HL-60 (cell line): ENCODE results near the gene ZBTB3.

Experiments
- DNase-seq, 2 experiments: peaks; one replicate each; pipeline ENCODE4 v3.0.0-alpha.2; 2010 to 2020; ENCODE audit warnings: low read depth in 1 of 2, low spot score in 1 of 2
- H3K27ac ChIP-seq: fragments of 250-450 bp; sonication (Bioruptor Pico); replicated peaks from 2 replicates; pipeline ENCODE4 v1.5.1; 2020; ENCODE audit warnings: mild to moderate bottlenecking, moderate library complexity
- H3K27me3 ChIP-seq: fragments of 250-450 bp; sonication (Bioruptor Pico); 2 replicates; pipeline ENCODE4 v1.5.1; 2021; ENCODE audit warnings: mild to moderate bottlenecking, moderate library complexity; ENCODE audit not compliant: insufficient read depth, poor library complexity, severe bottlenecking
- H3K4me3 ChIP-seq: replicated peaks from 2 replicates; pipeline ENCODE4 v1.5.1; 2011; ENCODE audit warnings: mild to moderate bottlenecking, control low read depth, low read length; ENCODE audit not compliant: insufficient read depth
- CTCF ChIP-seq: IDR thresholded peaks from one replicate; pipeline ENCODE4 v1.5.1; 2011; ENCODE audit warnings: low read length, control low read depth, inconsistent platforms; ENCODE audit not compliant: insufficient read depth
- GABPA ChIP-seq: IDR thresholded peaks from 2 replicates; pipeline ENCODE4 v1.6.1; 2012; ENCODE audit warnings: low read depth
- POLR2AphosphoS5 ChIP-seq: IDR thresholded peaks from 2 replicates; pipeline ENCODE4 v1.6.1; 2012; ENCODE audit warnings: low read depth
- REST ChIP-seq: IDR thresholded peaks from 2 replicates; pipeline ENCODE4 v1.6.1; 2012; ENCODE audit warnings: low read depth; ENCODE audit not compliant: insufficient replicate concordance
- SPI1 ChIP-seq: IDR thresholded peaks from 2 replicates; pipeline ENCODE4 v1.6.1; 2012; ENCODE audit warnings: low read depth, mild to moderate bottlenecking, borderline replicate concordance

Gene ZBTB3

GRCh38 chr11:62721994-62722393 is 32.0 kb downstream of the ZBTB3 start:
- H3K27ac ChIP-seq: no peak overlapping the region
- no peaks in the 10 kb centered on the region for H3K27me3 ChIP-seq
- TF ChIP-seq CTCF (no peak), POLR2AphosphoS5 (no peak), SPI1 (no peak), REST (no peak)
- DNase-seq: no peak
- H3K4me3 ChIP-seq: no peak overlapping the region

GRCh38 chr11:62719302-62719978 is 34.5 kb downstream of the ZBTB3 start:
- no peak for TF ChIP-seq CTCF
- no peak for TF ChIP-seq POLR2AphosphoS5
- no peak for TF ChIP-seq GABPA
- no peak for TF ChIP-seq REST
- no peak for TF ChIP-seq SPI1
- no peaks in the 10 kb centered on the region for H3K27me3 ChIP-seq
- H3K4me3 ChIP-seq: no peak overlapping the region
- DNase-seq: no peak
- no peak overlapping the region for H3K27ac ChIP-seq

GRCh38 chr11:62716816-62717215 is 37.1 kb downstream of the ZBTB3 start:
- no peaks in the 10 kb centered on the region for H3K27me3 ChIP-seq
- H3K27ac ChIP-seq: no peak overlapping the region
- DNase-seq: no peak
- no peak overlapping the region for H3K4me3 ChIP-seq
- TF ChIP-seq POLR2AphosphoS5: no peak
- TF ChIP-seq SPI1: no peak
- no peak for TF ChIP-seq REST
- TF ChIP-seq CTCF: no peak
- TF ChIP-seq GABPA: no peak
